Activated T-cell treated with anti-CD3 and anti-CD28 coated beads, Interleukin-2, amount 50 U/mL, for 1 hour (primary cell): Measurements from ENCODE around the gene CENPM.

ENCODE experiments used
- DNase-seq: peaks from one replicate; pipeline ENCODE4 v3.0.0-alpha.2; 2020

The CENPM gene

DNA sequence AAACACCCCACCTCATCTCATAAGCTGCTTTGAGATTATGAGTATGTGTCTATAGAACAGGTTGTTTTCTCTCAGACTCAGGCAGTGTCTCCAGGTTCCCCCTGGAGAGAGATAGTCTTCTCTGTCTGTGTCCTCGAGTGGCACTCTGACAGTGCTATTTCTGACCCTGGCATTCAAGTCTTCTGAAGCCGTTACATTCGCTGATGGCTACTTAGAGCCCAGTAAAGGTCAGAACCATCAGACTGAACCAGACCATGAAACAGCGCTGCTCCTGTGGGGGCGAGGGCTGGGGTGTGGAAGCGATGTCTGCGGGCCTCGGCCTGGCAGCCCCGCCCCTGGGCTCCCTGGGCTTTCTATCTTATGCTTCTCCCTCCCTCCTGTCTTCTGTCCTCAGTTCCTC, 55.5 kb downstream of the CENPM start:
- no peak for DNase-seq
